ENCODE measurements around the gene ARRB1. TPM values are rescaled to one million over a fixed set of nuclear protein-coding genes. Genes with fewer than 3 reads are reported as not detected.
A peak's percentile ranks its signal among the peaks of the same experiment; 100 is the strongest.

ARRB1 gene
- total RNA-seq, 1 donor from 2014 or later = 30.3 TPM

GRCh38 chr11:75229466-75229865 is 122.0 kb downstream of the ARRB1 start:
- no peak for ATAC-seq
- intact Hi-C loops (cut with DNase I) = no loop called here
- DNase-seq (ENCODE audit: missing footprints) = no peak

GRCh38 chr11:75225794-75226193 is 125.7 kb downstream of the ARRB1 start:
- ATAC-seq = no peak
- DNase-seq (ENCODE audit: missing footprints) = no peak
- intact Hi-C loops (cut with DNase I) = no loop called here

- no peak for DNase-seq (ENCODE audit: missing footprints)
- ATAC-seq = no peak
- intact Hi-C loops (cut with DNase I) = no loop called here
These were observed 127.4 kb downstream of the ARRB1 start for GRCh38 chr11:75223954-75224643.

DNA sequence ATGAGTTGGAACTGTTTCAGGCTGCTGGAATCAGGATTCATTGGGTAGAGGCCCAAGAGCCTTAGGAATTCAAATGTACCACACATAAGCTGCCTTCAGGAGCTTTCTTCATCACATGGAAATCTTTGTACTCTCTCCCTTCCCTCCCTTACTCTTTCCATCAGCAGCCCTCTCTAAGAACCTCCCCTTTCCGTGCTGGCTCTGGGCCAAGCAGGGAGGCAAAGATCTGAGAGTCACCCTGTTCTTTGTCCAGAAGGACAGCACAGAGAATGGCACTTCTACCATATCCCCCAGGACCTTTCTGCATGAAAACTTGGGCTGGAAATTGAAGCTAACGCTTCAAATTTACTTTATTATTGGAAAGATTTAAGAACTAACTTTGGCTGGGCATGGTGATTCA is 131.6 kb downstream of the ARRB1 start:
- intact Hi-C loops (cut with DNase I) = no loop called here
- DNase-seq (ENCODE audit: missing footprints) (no peak), ATAC-seq (no peak)

- DNase-seq (ENCODE audit: missing footprints) (no peak), ATAC-seq (no peak)
- intact Hi-C loops (cut with DNase I) = no loop called here
These were observed 136.6 kb downstream of the ARRB1 start for GRCh38 chr11:75214843-75215242.

DNA sequence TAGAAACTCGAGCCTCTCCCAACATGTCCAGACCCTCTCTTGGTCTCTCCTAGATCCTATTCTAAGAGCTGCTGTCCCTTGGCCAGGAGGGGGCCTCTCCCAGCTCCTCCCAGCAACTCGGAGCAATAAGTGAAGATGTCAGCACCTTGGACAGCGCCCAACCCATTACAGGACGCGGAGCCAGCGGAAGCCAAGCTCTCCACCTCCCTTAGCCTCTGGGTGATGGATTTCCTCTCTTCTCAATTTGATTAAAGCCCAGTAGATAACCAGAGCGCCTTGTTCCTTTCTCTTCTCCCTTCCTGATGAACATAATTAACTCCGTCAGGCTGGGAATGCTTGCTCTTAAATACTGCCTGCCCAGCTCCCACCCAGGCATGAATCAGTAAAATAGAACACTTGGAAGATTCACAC is 137.0 kb downstream of the ARRB1 start:
- peak; percentile 60 for ATAC-seq
- peak; percentile 86 for DNase-seq (ENCODE audit: missing footprints)
- intact Hi-C loops (cut with DNase I) = no loop called here

Small RNA genes within 50 kb of the gene (microRNA-seq; reads per million reads assigned to microRNA genes)
- 3.3 reads per million for gene MIR326

Other genes starting within 250 kb of the ARRB1 start
- 33.4 TPM for gene SLCO2B1, start 200.6 kb downstream of the ARRB1 start, total RNA-seq
- 0.16 TPM for gene TPBGL, start 110.9 kb downstream of the ARRB1 start, total RNA-seq
- 972 TPM for gene RPS3, start 47.9 kb upstream of the ARRB1 start, total RNA-seq
- 0.68 TPM for gene KLHL35, start 81.5 kb upstream of the ARRB1 start, total RNA-seq
- 7.7 TPM for gene GDPD5, start 174.3 kb upstream of the ARRB1 start, total RNA-seq
- 65.8 TPM for gene SERPINH1, start 210.6 kb upstream of the ARRB1 start, total RNA-seq

Measured in Right ventricle myocardium inferior (tissue), 1 donor.